Neural cell (in vitro differentiated cells): Measurements from ENCODE around the gene VTI1B.

Experiments used
- EP300 ChIP-seq: fragments of 450-650 bp; conservative IDR thresholded peaks from 2 replicates; pipeline ENCODE4 v1.6.1; 2014; ENCODE audit warnings: antibody characterized with exemption, mild to moderate bottlenecking, moderate library complexity; ENCODE audit not compliant: poor library complexity, severe bottlenecking
- EZH2 ChIP-seq: fragments of 200-600, 300-800 bp; shearing (Covaris generic), sonication (generic); IDR thresholded peaks from 2 replicates; pipeline ENCODE4 v1.6.1; 2014; ENCODE audit warnings: antibody characterized with exemption, low read length, borderline replicate concordance, mild to moderate bottlenecking; ENCODE audit not compliant: insufficient read depth, poor library complexity, severe bottlenecking
- POLR2AphosphoS5 ChIP-seq: IDR thresholded peaks from 2 replicates; pipeline ENCODE4 v1.6.1; 2012
- REST ChIP-seq: IDR thresholded peaks from 2 replicates; pipeline ENCODE4 v1.6.1; 2012; ENCODE audit warnings: borderline replicate concordance
- SMC3 ChIP-seq: fragments of 450-650 bp; conservative IDR thresholded peaks from 2 replicates; pipeline ENCODE4 v1.6.1; 2014; ENCODE audit warnings: antibody characterized with exemption, mild to moderate bottlenecking, moderate library complexity; ENCODE audit not compliant: poor library complexity
- TAF1 ChIP-seq: IDR thresholded peaks from 2 replicates; pipeline ENCODE4 v1.6.1; 2012; ENCODE audit warnings: low read depth
- TF ChIP-seq, protein P1 (sequence below): fragments of 450-650 bp; IDR thresholded peaks from 2 replicates; pipeline ENCODE4 v1.5.1; 2014; ENCODE audit warnings: antibody characterized with exemption, mild to moderate bottlenecking, moderate library complexity; ENCODE audit not compliant: poor library complexity, severe bottlenecking

DNA sequence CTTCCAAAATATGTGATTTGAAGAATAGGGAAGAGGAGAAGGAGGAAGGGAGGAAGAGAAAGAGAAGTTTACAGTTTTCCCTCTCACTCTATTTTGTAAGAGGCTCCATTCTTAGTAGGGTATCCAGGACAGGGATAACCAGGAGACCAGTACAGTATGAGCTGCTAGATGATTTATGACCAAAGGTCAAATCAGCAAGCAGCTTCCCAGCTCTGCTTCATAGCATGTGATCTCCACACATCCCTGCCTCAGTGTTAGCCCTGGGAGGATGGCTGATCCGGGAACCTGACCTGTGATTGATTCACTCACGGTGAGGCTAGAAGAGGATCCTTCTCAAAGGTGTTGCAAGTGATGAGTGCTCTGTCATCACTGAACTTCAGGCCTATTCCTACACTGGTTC is 43.8 kb upstream of the VTI1B start:
- TF ChIP-seq, protein P1, sequence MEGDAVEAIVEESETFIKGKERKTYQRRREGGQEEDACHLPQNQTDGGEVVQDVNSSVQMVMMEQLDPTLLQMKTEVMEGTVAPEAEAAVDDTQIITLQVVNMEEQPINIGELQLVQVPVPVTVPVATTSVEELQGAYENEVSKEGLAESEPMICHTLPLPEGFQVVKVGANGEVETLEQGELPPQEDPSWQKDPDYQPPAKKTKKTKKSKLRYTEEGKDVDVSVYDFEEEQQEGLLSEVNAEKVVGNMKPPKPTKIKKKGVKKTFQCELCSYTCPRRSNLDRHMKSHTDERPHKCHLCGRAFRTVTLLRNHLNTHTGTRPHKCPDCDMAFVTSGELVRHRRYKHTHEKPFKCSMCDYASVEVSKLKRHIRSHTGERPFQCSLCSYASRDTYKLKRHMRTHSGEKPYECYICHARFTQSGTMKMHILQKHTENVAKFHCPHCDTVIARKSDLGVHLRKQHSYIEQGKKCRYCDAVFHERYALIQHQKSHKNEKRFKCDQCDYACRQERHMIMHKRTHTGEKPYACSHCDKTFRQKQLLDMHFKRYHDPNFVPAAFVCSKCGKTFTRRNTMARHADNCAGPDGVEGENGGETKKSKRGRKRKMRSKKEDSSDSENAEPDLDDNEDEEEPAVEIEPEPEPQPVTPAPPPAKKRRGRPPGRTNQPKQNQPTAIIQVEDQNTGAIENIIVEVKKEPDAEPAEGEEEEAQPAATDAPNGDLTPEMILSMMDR: no peak
- TF ChIP-seq POLR2AphosphoS5 (no peak), TAF1 (no peak), REST (no peak), EZH2 (no peak), EP300 (no peak), SMC3 (no peak)
